ENCODE results near the gene SYNM.
A peak's percentile ranks its signal among the peaks of the same experiment; 100 is the strongest.

Gene SYNM

GRCh38 chr15:99084965-99085364 is 19.9 kb upstream of the SYNM start:
- TF ChIP-seq CTCF (IDR thresholded peaks at IDR 0.05; ENCODE audit: extremely low read depth, insufficient read depth, missing control alignments), result no peak
- in situ Hi-C loops (cut with MboI; ENCODE audit: low pct_unique_long_range_greater_than_20kb, low sequenced_read_pairs, unreplicated experiment), result loop anchor here (10.0 kb wide), 1 partner anchor 300 kb away; no protein-coding TSS in a partner anchor
- DNase-seq (ENCODE audit: low spot score), result no peak

- no peak for DNase-seq (ENCODE audit: low spot score)
- in situ Hi-C loops (cut with MboI; ENCODE audit: low pct_unique_long_range_greater_than_20kb, low sequenced_read_pairs, unreplicated experiment), result loop anchor here (10.0 kb wide), 1 partner anchor 301 kb away; no protein-coding TSS in a partner anchor
- TF ChIP-seq CTCF (IDR thresholded peaks at IDR 0.05; ENCODE audit: extremely low read depth, insufficient read depth, missing control alignments), result no peak
Measured at GRCh38 chr15:99085413-99086326, 19.2 kb upstream of the SYNM start.

GRCh38 chr15:99086327-99086667 is 18.6 kb upstream of the SYNM start:
- in situ Hi-C loops (cut with MboI; ENCODE audit: low pct_unique_long_range_greater_than_20kb, low sequenced_read_pairs, unreplicated experiment), result loop anchor here (10.0 kb wide), 1 partner anchor 301 kb away; no protein-coding TSS in a partner anchor
- no peak for DNase-seq (ENCODE audit: low spot score)

GRCh38 chr15:99087405-99087943 is 17.4 kb upstream of the SYNM start:
- no peak for TF ChIP-seq CTCF (IDR thresholded peaks at IDR 0.05; ENCODE audit: extremely low read depth, insufficient read depth, missing control alignments)
- in situ Hi-C loops (cut with MboI; ENCODE audit: low pct_unique_long_range_greater_than_20kb, low sequenced_read_pairs, unreplicated experiment), result loop anchor here (10.0 kb wide), 1 partner anchor 303 kb away; no protein-coding TSS in a partner anchor
- no peak for DNase-seq (ENCODE audit: low spot score)

More at GRCh38 chr15:99086327-99086667, 18.6 kb upstream of the SYNM start:
- TF ChIP-seq CTCF (IDR thresholded peaks at IDR 0.05; ENCODE audit: extremely low read depth, insufficient read depth, missing control alignments), result no peak

- in situ Hi-C loops (cut with MboI; ENCODE audit: low pct_unique_long_range_greater_than_20kb, low sequenced_read_pairs, unreplicated experiment), result no loop called here
- peak; percentile 81 for DNase-seq (ENCODE audit: low spot score)
- TF ChIP-seq CTCF (IDR thresholded peaks at IDR 0.05; ENCODE audit: extremely low read depth, insufficient read depth, missing control alignments), result no peak
Measured at GRCh38 chr15:99090011-99090699, 14.7 kb upstream of the SYNM start.

- TF ChIP-seq CTCF (IDR thresholded peaks at IDR 0.05; ENCODE audit: extremely low read depth, insufficient read depth, missing control alignments), result no peak
- DNase-seq (ENCODE audit: low spot score), result no peak
- in situ Hi-C loops (cut with MboI; ENCODE audit: low pct_unique_long_range_greater_than_20kb, low sequenced_read_pairs, unreplicated experiment), result no loop called here
Measured at GRCh38 chr15:99090938-99091337, 13.9 kb upstream of the SYNM start.

All from GM13977 (cell line).